ENCODE data around the gene MEOX1.

DNA sequence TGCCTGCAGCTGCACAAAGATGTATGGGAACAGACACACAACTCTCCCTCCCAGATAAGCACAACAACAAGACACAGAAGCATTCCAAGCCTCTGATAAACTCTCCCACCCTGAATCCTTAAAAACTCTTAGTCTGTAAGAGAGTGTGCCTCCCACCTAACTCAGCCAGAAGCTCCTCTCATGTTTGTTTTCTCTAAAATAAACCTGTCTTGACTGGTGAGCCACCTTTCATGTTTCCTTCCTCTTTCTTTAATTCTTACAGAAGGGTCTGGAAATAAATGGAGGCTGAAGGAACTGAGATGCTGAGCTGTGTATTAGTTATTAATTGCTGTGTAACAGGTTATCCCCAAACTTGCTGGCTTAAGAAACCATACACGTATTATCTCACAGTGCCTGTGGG lies 57.2 kb downstream of the MEOX1 start:
- TF ChIP-seq, protein P1, sequence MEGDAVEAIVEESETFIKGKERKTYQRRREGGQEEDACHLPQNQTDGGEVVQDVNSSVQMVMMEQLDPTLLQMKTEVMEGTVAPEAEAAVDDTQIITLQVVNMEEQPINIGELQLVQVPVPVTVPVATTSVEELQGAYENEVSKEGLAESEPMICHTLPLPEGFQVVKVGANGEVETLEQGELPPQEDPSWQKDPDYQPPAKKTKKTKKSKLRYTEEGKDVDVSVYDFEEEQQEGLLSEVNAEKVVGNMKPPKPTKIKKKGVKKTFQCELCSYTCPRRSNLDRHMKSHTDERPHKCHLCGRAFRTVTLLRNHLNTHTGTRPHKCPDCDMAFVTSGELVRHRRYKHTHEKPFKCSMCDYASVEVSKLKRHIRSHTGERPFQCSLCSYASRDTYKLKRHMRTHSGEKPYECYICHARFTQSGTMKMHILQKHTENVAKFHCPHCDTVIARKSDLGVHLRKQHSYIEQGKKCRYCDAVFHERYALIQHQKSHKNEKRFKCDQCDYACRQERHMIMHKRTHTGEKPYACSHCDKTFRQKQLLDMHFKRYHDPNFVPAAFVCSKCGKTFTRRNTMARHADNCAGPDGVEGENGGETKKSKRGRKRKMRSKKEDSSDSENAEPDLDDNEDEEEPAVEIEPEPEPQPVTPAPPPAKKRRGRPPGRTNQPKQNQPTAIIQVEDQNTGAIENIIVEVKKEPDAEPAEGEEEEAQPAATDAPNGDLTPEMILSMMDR (conservative IDR thresholded peaks at IDR 0.05 in 1 of 2, IDR thresholded peaks at IDR 0.05 in 1 of 2; ENCODE audit: low read depth in 1 of 2, low read length in 2 of 2) = no peak
- TF ChIP-seq EZH2 (IDR thresholded peaks at IDR 0.05; ENCODE audit: low read length, missing control alignments) = no peak

All from fibroblast of lung (primary cell).